Esophagus squamous epithelium (tissue), 4 donors: ENCODE results near the gene MTOR.

Experiments
- CTCF ChIP-seq, 6 experiments: fragments of 450-650 bp in 4 of 6; fragments of 200-600 bp in 2 of 6; sonication (generic) in 2 of 6; IDR thresholded peaks; one replicate each; pipeline ENCODE4 v1.5.1; 2016 to 2019; ENCODE audit warnings: antibody characterized with exemption in 6 of 6, mild to moderate bottlenecking in 4 of 6, moderate library complexity in 4 of 6
- POLR2A ChIP-seq, 4 donors: fragments of 450-650 bp; IDR thresholded peaks; one replicate each; pipeline ENCODE4 v1.6.1; 2017; ENCODE audit warnings: antibody characterized with exemption in 4 of 4, mild to moderate bottlenecking in 4 of 4, moderate library complexity in 3 of 4

GRCh38 chr1:11131816-11132215 lies 130.5 kb downstream of the MTOR start:
- TF ChIP-seq CTCF (IDR thresholded peaks at IDR 0.05) (no peak), POLR2A (IDR thresholded peaks at IDR 0.05) (no peak)
